GM15510 (cell line): Measurements from ENCODE around the gene PDE7B.

Experiments
- POLR2A ChIP-seq: IDR thresholded peaks from 3 replicates; pipeline ENCODE4 v1.6.1; 2011; ENCODE audit warnings: borderline replicate concordance; ENCODE audit not compliant: insufficient read length; ENCODE audit errors: extremely low read depth

PDE7B gene

GRCh38 chr6:136209496-136209895 is 358.0 kb downstream of the PDE7B start:
- TF ChIP-seq POLR2A, result no peak

DNA sequence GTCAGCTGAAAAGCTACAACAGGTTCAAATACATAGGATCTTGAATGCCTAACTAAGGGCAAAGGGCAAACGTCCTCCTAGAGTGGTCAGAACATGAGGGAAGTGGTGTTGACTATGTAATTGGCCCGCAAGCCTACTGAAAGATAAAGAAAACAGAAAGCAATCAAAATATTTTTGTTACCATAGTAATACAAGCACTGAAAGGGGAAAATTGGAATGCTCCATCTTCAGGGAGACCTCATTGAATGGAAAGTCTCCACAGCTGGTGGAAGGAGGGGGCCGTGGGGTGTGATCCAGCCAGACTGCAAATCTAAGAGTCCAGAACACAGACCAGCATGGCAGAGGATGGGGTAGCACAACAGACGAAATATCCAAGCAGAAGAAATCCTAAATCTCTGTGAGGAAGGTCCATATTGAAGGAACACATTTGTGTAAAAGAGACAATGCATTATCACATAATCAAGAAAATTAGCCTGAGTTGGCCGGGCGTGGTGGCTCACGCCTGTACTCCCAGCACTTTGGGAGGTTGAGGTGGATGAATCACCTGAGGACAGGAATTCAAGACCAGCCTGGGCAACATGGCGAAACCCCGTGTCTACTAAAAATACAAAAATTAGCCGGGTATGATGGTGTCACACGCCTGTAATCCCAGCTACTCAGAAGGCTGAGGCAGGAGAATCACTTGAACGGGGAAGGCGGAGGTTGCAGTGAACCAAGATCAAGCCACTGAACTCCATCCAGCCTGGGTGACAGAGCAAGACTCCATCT is 359.1 kb downstream of the PDE7B start:
- TF ChIP-seq POLR2A, result no peak

DNA sequence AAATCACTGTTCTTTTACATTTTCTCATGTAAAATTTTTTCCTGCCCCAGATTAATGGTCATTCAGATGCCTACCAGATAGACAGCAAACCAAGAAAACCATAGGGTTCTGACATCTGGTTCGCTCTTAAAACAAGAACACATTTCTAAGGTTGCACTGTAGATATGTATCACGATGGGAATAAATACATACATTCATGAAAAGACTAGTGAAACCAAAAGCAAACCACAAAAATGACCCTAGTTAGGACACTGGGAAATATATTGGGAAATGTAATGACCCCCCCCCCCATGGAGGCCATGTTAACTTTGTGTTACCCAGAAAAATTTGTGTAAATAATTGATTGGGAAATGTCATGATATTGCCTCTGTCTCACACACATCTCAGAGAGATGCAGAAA is 361.1 kb downstream of the PDE7B start:
- TF ChIP-seq POLR2A, result no peak

DNA sequence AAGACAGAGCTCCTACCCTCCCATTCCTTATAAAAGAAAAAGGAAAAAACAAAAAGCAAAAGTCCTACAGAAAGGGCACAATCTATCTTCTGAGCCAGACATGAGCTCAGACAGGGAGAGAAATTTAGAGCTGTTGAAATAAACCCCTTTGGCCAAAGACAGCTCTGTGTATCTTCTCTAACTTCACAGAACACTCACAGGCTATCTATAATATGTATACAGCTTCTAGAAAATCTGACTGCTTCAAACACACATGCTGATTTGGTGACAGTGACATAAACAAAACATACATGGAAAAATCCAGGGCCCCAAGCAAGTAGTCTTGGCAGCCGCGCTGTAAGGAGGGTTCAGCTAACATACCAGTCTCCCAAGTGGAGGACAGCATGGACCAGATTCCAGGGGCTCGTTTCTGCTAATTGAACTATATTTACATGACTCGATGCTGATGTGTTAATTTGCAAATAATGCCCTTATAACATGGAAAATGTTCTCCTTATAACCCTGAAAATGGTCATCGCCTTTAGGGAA is 361.6 kb downstream of the PDE7B start:
- TF ChIP-seq POLR2A, result no peak

- TF ChIP-seq POLR2A, result no peak
Observed at GRCh38 chr6:136213853-136214252, 362.4 kb downstream of the PDE7B start.

GRCh38 chr6:136216503-136217401 is 365.3 kb downstream of the PDE7B start:
- no peak for TF ChIP-seq POLR2A

GRCh38 chr6:136225496-136225895 is 374.0 kb downstream of the PDE7B start:
- TF ChIP-seq POLR2A, result no peak

DNA sequence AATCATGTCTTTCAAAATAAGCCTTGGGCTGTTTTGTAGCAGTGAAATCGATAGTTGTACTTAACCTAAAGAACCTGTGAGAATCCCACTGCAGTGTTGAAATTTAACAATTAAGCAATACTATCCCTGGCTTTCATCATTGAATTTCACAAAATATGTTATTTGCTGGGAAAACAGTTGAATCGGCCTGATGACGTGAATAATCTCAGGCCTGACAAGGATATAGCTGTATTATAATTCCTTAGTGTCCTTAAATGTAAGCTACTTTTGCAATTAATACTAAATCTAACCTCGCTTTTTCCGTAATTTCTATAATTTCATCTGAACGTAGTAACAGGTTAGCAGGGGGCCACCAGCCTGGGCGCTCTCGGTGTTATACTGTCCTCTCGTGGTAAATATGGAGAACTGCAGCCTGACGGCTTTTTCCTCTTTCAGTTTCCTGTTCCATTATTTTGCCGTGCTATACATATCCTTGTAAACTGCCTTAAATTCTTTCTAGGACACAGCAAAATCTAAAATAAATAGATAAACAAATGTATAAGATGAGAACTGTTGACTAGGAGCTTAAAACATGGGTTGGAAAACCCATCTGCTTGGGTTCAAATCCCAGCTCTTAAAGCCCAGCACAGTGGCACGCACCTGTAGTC is 374.6 kb downstream of the PDE7B start:
- no peak for TF ChIP-seq POLR2A

DNA sequence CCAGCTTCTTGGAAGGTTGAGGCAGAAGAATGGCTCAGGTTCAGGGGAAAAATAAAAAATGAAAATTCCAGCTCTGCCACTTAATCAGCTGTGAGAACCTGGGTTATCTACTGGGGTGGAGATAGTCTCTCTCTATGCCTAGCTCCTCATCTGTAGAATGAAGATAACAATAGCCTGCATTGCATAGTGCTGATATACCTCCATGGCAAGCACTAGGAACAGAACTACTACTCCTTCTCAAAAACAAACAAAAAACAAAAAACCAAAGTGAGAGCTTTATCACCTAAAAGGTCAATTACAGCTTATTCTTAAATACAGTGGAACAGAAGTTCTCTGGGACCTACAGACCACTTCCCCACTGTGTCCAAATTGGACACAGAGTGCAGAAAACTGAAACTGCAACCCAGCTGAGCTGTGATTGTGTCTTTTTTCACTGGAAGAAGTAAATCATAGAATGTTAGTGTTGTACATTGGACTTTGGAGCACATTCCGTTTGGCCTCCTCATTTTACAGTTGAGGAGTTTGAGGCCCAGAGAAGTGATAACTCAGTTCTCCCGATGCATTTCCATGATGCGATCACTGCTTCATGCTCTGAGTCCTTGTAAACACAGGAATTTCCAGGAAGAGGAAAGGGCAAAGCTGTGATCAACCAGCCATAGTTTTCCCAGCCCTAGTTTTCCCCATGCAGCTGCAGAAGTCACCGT is 375.3 kb downstream of the PDE7B start:
- no peak for TF ChIP-seq POLR2A

GRCh38 chr6:136228814-136229213 is 377.3 kb downstream of the PDE7B start:
- no peak for TF ChIP-seq POLR2A

- no peak for TF ChIP-seq POLR2A
Observed at GRCh38 chr6:136230219-136230853, 378.8 kb downstream of the PDE7B start.

GRCh38 chr6:136232701-136233100 is 381.2 kb downstream of the PDE7B start:
- TF ChIP-seq POLR2A, result no peak

DNA sequence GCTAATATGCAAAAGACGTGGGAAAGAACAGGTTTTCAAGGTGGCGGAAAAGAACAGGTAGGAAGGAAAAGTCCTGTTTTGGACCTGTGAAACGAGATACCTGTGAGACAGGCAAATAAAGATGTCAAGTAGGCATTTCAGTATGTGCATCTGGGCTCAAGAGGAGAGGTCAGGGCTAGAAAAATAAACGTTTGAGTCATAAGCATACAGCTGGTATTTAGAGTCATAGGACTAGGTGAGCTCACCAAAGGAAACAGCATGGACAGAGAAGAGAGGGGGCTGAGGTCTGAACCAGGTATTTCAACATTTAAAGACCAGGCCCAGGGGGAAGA is 383.7 kb downstream of the PDE7B start:
- TF ChIP-seq POLR2A, result no peak
